ENCODE measurements around the gene CLDN34. TPM values are rescaled to one million over a fixed set of nuclear protein-coding genes. Genes with fewer than 3 reads are reported as not detected.

CLDN34 gene
- total RNA-seq, 1 experiment from 2014 or later: 0.38 TPM

GRCh38 chrX:9923357-9923756 is 43.8 kb upstream of the CLDN34 start:
- H3K4me3 Mint-ChIP-seq (ENCODE audit: low read depth, unreplicated experiment): no peak overlapping the region
- intact Hi-C loops (cut with micrococcal nuclease; ENCODE audit: unreplicated experiment): no loop called here
- no peaks in the 10 kb centered on the region for H3K4me1 Mint-ChIP-seq (ENCODE audit: low read depth, unreplicated experiment)
- TF ChIP-seq CTCF (IDR thresholded peaks at IDR 0.05; ENCODE audit: unreplicated experiment): no peak
- no peak for DNase-seq
- no peak overlapping the region for H3K27ac Mint-ChIP-seq (ENCODE audit: unreplicated experiment)
- no peaks in the 10 kb centered on the region for H3K36me3 Mint-ChIP-seq (ENCODE audit: insufficient read depth, unreplicated experiment)
- BruUV-seq (replicated peaks): no TSS peak
- H3K27me3 Mint-ChIP-seq (ENCODE audit: unreplicated experiment): no peaks in the 10 kb centered on the region
- CTCF ChIA-PET: no interaction called here
- H3K9me3 Mint-ChIP-seq (ENCODE audit: low read depth, unreplicated experiment): peaks cover 4% of the 10 kb centered on the region

GRCh38 chrX:9926002-9926401 is 41.2 kb upstream of the CLDN34 start:
- Mint-ChIP-seq H3K36me3 (ENCODE audit: insufficient read depth, unreplicated experiment) (no peaks in the 10 kb centered on the region), H3K9me3 (ENCODE audit: low read depth, unreplicated experiment) (peaks cover 4% of the 10 kb centered on the region), H3K27ac (ENCODE audit: unreplicated experiment) (no peak overlapping the region), H3K4me1 (ENCODE audit: low read depth, unreplicated experiment) (no peaks in the 10 kb centered on the region), H3K27me3 (ENCODE audit: unreplicated experiment) (no peaks in the 10 kb centered on the region), H3K4me3 (ENCODE audit: low read depth, unreplicated experiment) (no peak overlapping the region)
- intact Hi-C loops (cut with micrococcal nuclease; ENCODE audit: unreplicated experiment): no loop called here
- DNase-seq: no peak
- no peak for TF ChIP-seq CTCF (IDR thresholded peaks at IDR 0.05; ENCODE audit: unreplicated experiment)
- no TSS peak for BruUV-seq (replicated peaks)
- CTCF ChIA-PET: no interaction called here

- no TSS peak for BruUV-seq (replicated peaks)
- Mint-ChIP-seq H3K4me3 (ENCODE audit: low read depth, unreplicated experiment) (no peak overlapping the region), H3K4me1 (ENCODE audit: low read depth, unreplicated experiment) (no peaks in the 10 kb centered on the region), H3K27ac (ENCODE audit: unreplicated experiment) (no peak overlapping the region), H3K27me3 (ENCODE audit: unreplicated experiment) (no peaks in the 10 kb centered on the region), H3K9me3 (ENCODE audit: low read depth, unreplicated experiment) (no peaks in the 10 kb centered on the region), H3K36me3 (ENCODE audit: insufficient read depth, unreplicated experiment) (peaks cover 5% of the 10 kb centered on the region)
- no peak for DNase-seq
- no peak for TF ChIP-seq CTCF (IDR thresholded peaks at IDR 0.05; ENCODE audit: unreplicated experiment)
- intact Hi-C loops (cut with micrococcal nuclease; ENCODE audit: unreplicated experiment): no loop called here
- CTCF ChIA-PET: no interaction called here
Observed at GRCh38 chrX:9927698-9928482, 39.3 kb upstream of the CLDN34 start.

GRCh38 chrX:9935436-9935835 is 31.7 kb upstream of the CLDN34 start:
- intact Hi-C loops (cut with micrococcal nuclease; ENCODE audit: unreplicated experiment): no loop called here
- Mint-ChIP-seq H3K36me3 (ENCODE audit: insufficient read depth, unreplicated experiment) (peaks cover 5% of the 10 kb centered on the region), H3K27ac (ENCODE audit: unreplicated experiment) (no peak overlapping the region), H3K4me3 (ENCODE audit: low read depth, unreplicated experiment) (no peak overlapping the region), H3K27me3 (ENCODE audit: unreplicated experiment) (no peaks in the 10 kb centered on the region), H3K4me1 (ENCODE audit: low read depth, unreplicated experiment) (no peaks in the 10 kb centered on the region), H3K9me3 (ENCODE audit: low read depth, unreplicated experiment) (no peaks in the 10 kb centered on the region)
- no peak for DNase-seq
- no peak for TF ChIP-seq CTCF (IDR thresholded peaks at IDR 0.05; ENCODE audit: unreplicated experiment)
- no TSS peak for BruUV-seq (replicated peaks)
- CTCF ChIA-PET: interaction anchor here (0.7 kb wide), 1 partner anchor 46 kb away, joined by 3 read pairs; no protein-coding TSS in a partner anchor
